Activated T-cell treated with anti-CD3 and anti-CD28 coated beads, Interleukin-2, amount 50 U/mL, for 72 hours (primary cell): ENCODE measurements around the gene BGLAP. TPM values are rescaled to one million over a fixed set of nuclear protein-coding genes. Genes with fewer than 3 reads are reported as not detected.
A peak's percentile ranks its signal among the peaks of the same experiment; 100 is the strongest.

Experiments used
- ATAC-seq, 2 donors: fragments of 150-1000 bp; cut with Tn5 transposase; replicated peaks in 1 of 2; 2 replicates each; pipeline ENCODE4 v1.10.0; 2021; ENCODE audit warnings: moderate library complexity in 2 of 2, mild to moderate bottlenecking in 1 of 2
- DNase-seq, 2 donors: peaks; one replicate each; pipeline ENCODE4 v3.0.0; 2021 to 2022; ENCODE audit warnings: mixed read lengths in 1 of 2
- H3K27ac Mint-ChIP-seq: one replicate; pipeline ENCODE4 v1.8.0; 2022; ENCODE audit warnings: mild to moderate bottlenecking, moderate library complexity, mixed read lengths
- H3K27me3 Mint-ChIP-seq: one replicate; pipeline ENCODE4 v1.8.0; 2022; ENCODE audit warnings: low read depth, mixed read lengths
- H3K36me3 Mint-ChIP-seq, 2 donors: one replicate each; pipeline ENCODE4 v1.8.0; 2022; ENCODE audit warnings: mixed read lengths in 2 of 2, mild to moderate bottlenecking in 1 of 2; ENCODE audit not compliant: insufficient read depth in 2 of 2
- H3K4me1 Mint-ChIP-seq: one replicate; pipeline ENCODE4 v1.8.0; 2022; ENCODE audit warnings: low read depth, mixed read lengths
- H3K4me3 Mint-ChIP-seq, 2 donors: one replicate each; pipeline ENCODE4 v1.8.0; 2022; ENCODE audit warnings: mild to moderate bottlenecking in 2 of 2, mixed read lengths in 2 of 2, moderate library complexity in 2 of 2
- H3K9me3 Mint-ChIP-seq, 2 donors: one replicate each; pipeline ENCODE4 v1.8.0; 2022; ENCODE audit warnings: mixed read lengths in 2 of 2
- total RNA-seq, 2 donors: library from RNA; stranded (reverse); gene quantifications; one replicate each; pipeline ENCODE4 v1.2.3, GENCODE V29; 2022

Gene BGLAP
- total RNA-seq, 2 donors from 2014 or later: 6.8 to 7.4 TPM

GRCh38 chr1:156248323-156248683, 6.3 kb downstream of the BGLAP start:
- Mint-ChIP-seq H3K4me1 (peaks cover 21% of the 10 kb centered on the region), H3K27me3 (peaks cover 8% of the 10 kb centered on the region), H3K9me3 (no peaks in the 10 kb centered on the region), H3K27ac (no peak overlapping the region), H3K36me3 (peaks cover 0 to 10% of the 10 kb centered on the region in 2 donors), H3K4me3 (no peak overlapping the region)
- no peak for DNase-seq
- ATAC-seq: no peak

- Mint-ChIP-seq H3K4me1 (peaks cover 15% of the 10 kb centered on the region), H3K36me3 (peaks cover 0 to 16% of the 10 kb centered on the region in 2 donors)
These were observed 7.6 kb downstream of the BGLAP start for GRCh38 chr1:156249593-156249992.

GRCh38 chr1:156251527-156251926, 9.5 kb downstream of the BGLAP start:
- H3K9me3 Mint-ChIP-seq: no peaks in the 10 kb centered on the region
- ATAC-seq (no peak), DNase-seq (no peak)
- no peak overlapping the region for H3K4me3 Mint-ChIP-seq
- H3K27ac Mint-ChIP-seq: no peak overlapping the region
- H3K4me1 Mint-ChIP-seq: no peaks in the 10 kb centered on the region
- H3K36me3 Mint-ChIP-seq: peaks cover 3 to 17% of the 10 kb centered on the region in 2 donors
- H3K27me3 Mint-ChIP-seq: no peaks in the 10 kb centered on the region

More at GRCh38 chr1:156249593-156249992, 7.6 kb downstream of the BGLAP start:
- H3K4me3 Mint-ChIP-seq: no peak overlapping the region
- H3K27me3 Mint-ChIP-seq: peaks cover 8% of the 10 kb centered on the region
- ATAC-seq: no peak
- DNase-seq: no peak
- no peak overlapping the region for H3K27ac Mint-ChIP-seq
- no peaks in the 10 kb centered on the region for H3K9me3 Mint-ChIP-seq

- Mint-ChIP-seq H3K27me3 (no peaks in the 10 kb centered on the region), H3K4me1 (no peaks in the 10 kb centered on the region), H3K4me3 (no peak overlapping the region), H3K9me3 (no peaks in the 10 kb centered on the region), H3K36me3 (peaks cover 3 to 19% of the 10 kb centered on the region in 2 donors), H3K27ac (peak overlapping the region; percentile 6)
- ATAC-seq (no peak), DNase-seq (no peak)
These were observed 11.7 kb downstream of the BGLAP start for GRCh38 chr1:156253634-156254033.

GRCh38 chr1:156257711-156258110, 15.7 kb downstream of the BGLAP start:
- Mint-ChIP-seq H3K27ac (no peak overlapping the region), H3K36me3 (peaks cover 8 to 30% of the 10 kb centered on the region in 2 donors), H3K4me1 (no peaks in the 10 kb centered on the region), H3K4me3 (no peak overlapping the region), H3K27me3 (no peaks in the 10 kb centered on the region), H3K9me3 (no peaks in the 10 kb centered on the region)
- DNase-seq: no peak
- ATAC-seq: no peak

GRCh38 chr1:156258859-156259258, 16.9 kb downstream of the BGLAP start:
- Mint-ChIP-seq H3K27ac (no peak overlapping the region), H3K36me3 (peaks cover 10 to 32% of the 10 kb centered on the region in 2 donors), H3K4me3 (no peak overlapping the region), H3K4me1 (no peaks in the 10 kb centered on the region), H3K9me3 (no peaks in the 10 kb centered on the region), H3K27me3 (no peaks in the 10 kb centered on the region)
- DNase-seq (no peak), ATAC-seq (no peak)

GRCh38 chr1:156259805-156260204, 17.8 kb downstream of the BGLAP start:
- no peaks in the 10 kb centered on the region for H3K9me3 Mint-ChIP-seq
- no peak overlapping the region for H3K4me3 Mint-ChIP-seq
- DNase-seq (no peak), ATAC-seq (no peak)
- peak overlapping the region; percentile 44 for H3K27ac Mint-ChIP-seq
- H3K27me3 Mint-ChIP-seq: no peaks in the 10 kb centered on the region
- H3K4me1 Mint-ChIP-seq: no peaks in the 10 kb centered on the region
- peaks cover 14 to 31% of the 10 kb centered on the region in 2 donors for H3K36me3 Mint-ChIP-seq

GRCh38 chr1:156260896-156261295, 18.9 kb downstream of the BGLAP start:
- no peak overlapping the region for H3K27ac Mint-ChIP-seq

GRCh38 chr1:156262461-156263287, 20.7 kb downstream of the BGLAP start:
- Mint-ChIP-seq H3K27me3 (no peaks in the 10 kb centered on the region), H3K27ac (peak overlapping the region; percentile 3), H3K36me3 (peaks cover 22 to 53% of the 10 kb centered on the region in 2 donors), H3K4me3 (no peak overlapping the region), H3K9me3 (no peaks in the 10 kb centered on the region), H3K4me1 (no peaks in the 10 kb centered on the region)
- DNase-seq (no peak), ATAC-seq (peak; percentile 72 to 74)

More at GRCh38 chr1:156260896-156261295, 18.9 kb downstream of the BGLAP start:
- DNase-seq (no peak), ATAC-seq (no peak)
- H3K36me3 Mint-ChIP-seq: peaks cover 17 to 39% of the 10 kb centered on the region in 2 donors
- H3K27me3 Mint-ChIP-seq: no peaks in the 10 kb centered on the region
- no peaks in the 10 kb centered on the region for H3K9me3 Mint-ChIP-seq
- no peaks in the 10 kb centered on the region for H3K4me1 Mint-ChIP-seq
- no peak overlapping the region for H3K4me3 Mint-ChIP-seq

- H3K4me1 Mint-ChIP-seq: no peaks in the 10 kb centered on the region
- DNase-seq (no peak), ATAC-seq (no peak)
- H3K27ac Mint-ChIP-seq: no peak overlapping the region
- H3K27me3 Mint-ChIP-seq: no peaks in the 10 kb centered on the region
- no peak overlapping the region for H3K4me3 Mint-ChIP-seq
- no peaks in the 10 kb centered on the region for H3K9me3 Mint-ChIP-seq
- peaks cover 22 to 51% of the 10 kb centered on the region in 2 donors for H3K36me3 Mint-ChIP-seq
These were observed 21.3 kb downstream of the BGLAP start for GRCh38 chr1:156263288-156263655.

- no peak overlapping the region for H3K4me3 Mint-ChIP-seq
- H3K27me3 Mint-ChIP-seq: no peaks in the 10 kb centered on the region
- ATAC-seq (no peak), DNase-seq (no peak)
- H3K27ac Mint-ChIP-seq: no peak overlapping the region
- no peaks in the 10 kb centered on the region for H3K4me1 Mint-ChIP-seq
- H3K36me3 Mint-ChIP-seq: peaks cover 17 to 43% of the 10 kb centered on the region in 2 donors
- no peaks in the 10 kb centered on the region for H3K9me3 Mint-ChIP-seq
These were observed 24.1 kb downstream of the BGLAP start for GRCh38 chr1:156266051-156266450.

GRCh38 chr1:156268336-156268735, 26.4 kb downstream of the BGLAP start:
- ATAC-seq (no peak), DNase-seq (no peak)
- no peak overlapping the region for H3K27ac Mint-ChIP-seq
- H3K4me3 Mint-ChIP-seq: no peak overlapping the region
- H3K9me3 Mint-ChIP-seq: no peaks in the 10 kb centered on the region
- H3K4me1 Mint-ChIP-seq: no peaks in the 10 kb centered on the region
- peaks cover 19 to 44% of the 10 kb centered on the region in 2 donors for H3K36me3 Mint-ChIP-seq
- no peaks in the 10 kb centered on the region for H3K27me3 Mint-ChIP-seq

- Mint-ChIP-seq H3K27ac (no peak overlapping the region), H3K4me1 (no peaks in the 10 kb centered on the region), H3K36me3 (peaks cover 13 to 46% of the 10 kb centered on the region in 2 donors), H3K27me3 (no peaks in the 10 kb centered on the region), H3K9me3 (no peaks in the 10 kb centered on the region), H3K4me3 (no peak overlapping the region)
- DNase-seq (no peak), ATAC-seq (no peak)
These were observed 28.3 kb downstream of the BGLAP start for GRCh38 chr1:156270314-156270713.

- Mint-ChIP-seq H3K27me3 (no peaks in the 10 kb centered on the region), H3K4me3 (no peak overlapping the region), H3K36me3 (peaks cover 12 to 46% of the 10 kb centered on the region in 2 donors), H3K9me3 (no peaks in the 10 kb centered on the region), H3K4me1 (peaks cover 20% of the 10 kb centered on the region), H3K27ac (no peak overlapping the region)
- ATAC-seq (no peak), DNase-seq (no peak)
These were observed 34.5 kb downstream of the BGLAP start for GRCh38 chr1:156276532-156276931.
